GM23338 (cell line): ENCODE results near the gene MLLT10. TPM values are rescaled to one million over a fixed set of nuclear protein-coding genes. Genes with fewer than 3 reads are reported as not detected.

Experiments used
- ATAC-seq: fragments of 200-7000 bp; cut with Tn5 transposase; 3 replicates; pipeline ENCODE4 v1.9.1; 2020
- DNase-seq: peaks from one replicate; pipeline ENCODE4 v3.0.0-alpha.2; 2015; ENCODE audit warnings: low spot score
- H2AFZ ChIP-seq: fragments of 200-600 bp; sonication (generic); 2 replicates; pipeline ENCODE4 v1.8.0; 2016; ENCODE audit warnings: antibody characterized with exemption, mild to moderate bottlenecking, moderate library complexity
- H3F3A ChIP-seq: fragments of 200-600 bp; sonication (generic); replicated peaks from 2 replicates; pipeline ENCODE4 v1.8.0; 2017; ENCODE audit warnings: antibody characterized with exemption, mixed run types, low read depth
- H3K27ac ChIP-seq: fragments of 200-600 bp; sonication (generic); 2 replicates; pipeline ENCODE4 v1.6.1; 2016; ENCODE audit warnings: low read depth
- H3K27me3 ChIP-seq: fragments of 200-600 bp; sonication (generic); 2 replicates; pipeline ENCODE4 v1.8.0; 2016; ENCODE audit warnings: mild to moderate bottlenecking, mixed run types, moderate library complexity; ENCODE audit not compliant: insufficient read depth
- H3K36me3 ChIP-seq: fragments of 200-600 bp; sonication (generic); 2 replicates; pipeline ENCODE4 v1.8.0; 2016; ENCODE audit warnings: mild to moderate bottlenecking; ENCODE audit not compliant: insufficient read depth
- H3K4me1 ChIP-seq: fragments of 200-600 bp; sonication (generic); 2 replicates; pipeline ENCODE4 v1.8.0; 2016; ENCODE audit warnings: mild to moderate bottlenecking, moderate library complexity; ENCODE audit not compliant: insufficient read depth
- H3K4me2 ChIP-seq: fragments of 200-600 bp; sonication (generic); 2 replicates; pipeline ENCODE4 v1.7.1; 2017; ENCODE audit warnings: mixed run types
- H3K4me3 ChIP-seq: fragments of 200-600 bp; sonication (generic); 2 replicates; pipeline ENCODE4 v1.6.1; 2016; ENCODE audit warnings: mixed run types
- H3K79me2 ChIP-seq: fragments of 200-600 bp; sonication (generic); replicated peaks from 2 replicates; pipeline ENCODE4 v1.8.0; 2017; ENCODE audit warnings: mild to moderate bottlenecking; ENCODE audit not compliant: insufficient read depth
- H3K9me2 ChIP-seq: fragments of 200-600 bp; sonication (generic); 2 replicates; pipeline ENCODE4 v1.8.0; 2017; ENCODE audit not compliant: insufficient read depth
- H4K20me1 ChIP-seq: fragments of 200-600 bp; sonication (generic); replicated peaks from 2 replicates; pipeline ENCODE4 v1.8.0; 2017; ENCODE audit warnings: mild to moderate bottlenecking; ENCODE audit not compliant: insufficient read depth
- H3K27ac Mint-ChIP-seq: 2 replicates; pipeline ENCODE4 v1.8.0; 2020; ENCODE audit warnings: inconsistent platforms, mild to moderate bottlenecking, moderate library complexity, mixed read lengths
- H3K27me3 Mint-ChIP-seq: 3 replicates; pipeline ENCODE4 v1.8.0; 2022; ENCODE audit warnings: low read depth, mild to moderate bottlenecking, moderate library complexity, mixed read lengths, inconsistent platforms; ENCODE audit not compliant: insufficient read depth, poor library complexity
- H3K36me3 Mint-ChIP-seq: 3 replicates; pipeline ENCODE4 v1.8.0; 2021; ENCODE audit warnings: low read depth, mild to moderate bottlenecking, inconsistent platforms, moderate library complexity, mixed read lengths
- H3K4me1 Mint-ChIP-seq: 3 replicates; pipeline ENCODE4 v1.8.0; 2020; ENCODE audit warnings: mild to moderate bottlenecking, inconsistent platforms, mixed read lengths
- H3K4me3 Mint-ChIP-seq: 3 replicates; pipeline ENCODE4 v1.8.0; 2021; ENCODE audit warnings: moderate library complexity, mild to moderate bottlenecking, inconsistent platforms, mixed read lengths
- H3K9me3 Mint-ChIP-seq: 3 replicates; pipeline ENCODE4 v1.8.0; 2020; ENCODE audit warnings: moderate library complexity, mild to moderate bottlenecking, inconsistent platforms, mixed read lengths
- CREB1 ChIP-seq: fragments of 250-450 bp; sonication (Bioruptor Pico); IDR thresholded peaks from 2 replicates; pipeline ENCODE4 v1.5.0; 2020; ENCODE audit warnings: low read depth, mild to moderate bottlenecking, moderate library complexity
- CTCF ChIP-seq, 2 experiments: fragments of 200-600 bp in 1 of 2; sonication (generic) in 1 of 2; conservative IDR thresholded peaks; 2 replicates each; pipeline versions ENCODE4 v1.5.1 to v1.6.1; 2016 to 2017; ENCODE audit warnings: antibody characterized with exemption in 2 of 2, low read depth in 2 of 2, mild to moderate bottlenecking in 2 of 2, moderate library complexity in 1 of 2
- ETS1 ChIP-seq: IDR thresholded peaks from 2 replicates; pipeline ENCODE4 v1.6.1; 2016; ENCODE audit warnings: antibody characterized with exemption
- EZH2 ChIP-seq: fragments of 200-600 bp; sonication (generic); IDR thresholded peaks from one replicate; pipeline ENCODE4 v1.8.0; 2017; ENCODE audit warnings: antibody characterized with exemption, mild to moderate bottlenecking, low read depth; ENCODE audit not compliant: unreplicated experiment
- EZH2phosphoT487 ChIP-seq: fragments of 200-600 bp; sonication (generic); IDR thresholded peaks from one replicate; pipeline ENCODE4 v1.8.1; 2018; ENCODE audit warnings: antibody characterized with exemption; ENCODE audit not compliant: unreplicated experiment
- JUNB ChIP-seq: IDR thresholded peaks from one replicate; pipeline ENCODE4 v1.6.1; 2016; ENCODE audit warnings: antibody characterized with exemption; ENCODE audit not compliant: unreplicated experiment
- NANOG ChIP-seq: IDR thresholded peaks from 2 replicates; pipeline ENCODE4 v1.6.1; 2016; ENCODE audit warnings: antibody characterized with exemption, borderline replicate concordance
- POLR2AphosphoS5 ChIP-seq: IDR thresholded peaks from 2 replicates; pipeline ENCODE4 v1.6.1; 2016; ENCODE audit warnings: antibody characterized with exemption, low read depth
- REST ChIP-seq: IDR thresholded peaks from one replicate; pipeline ENCODE4 v1.6.1; 2018; ENCODE audit warnings: antibody characterized with exemption; ENCODE audit not compliant: unreplicated experiment
- STAT1 ChIP-seq: IDR thresholded peaks from one replicate; pipeline ENCODE4 v1.6.1; 2016; ENCODE audit warnings: antibody characterized with exemption; ENCODE audit not compliant: unreplicated experiment
- ZNF114 ChIP-seq: fragments of 250-450 bp; sonication (Bioruptor Pico); IDR thresholded peaks from 2 replicates; pipeline ENCODE4 v1.5.0; 2020; ENCODE audit warnings: mild to moderate bottlenecking, moderate library complexity
- ZNF331 ChIP-seq: fragments of 250-450 bp; sonication (Bioruptor Pico); IDR thresholded peaks from 2 replicates; pipeline ENCODE4 v1.5.0; 2020; ENCODE audit warnings: low read depth, mild to moderate bottlenecking, moderate library complexity
- ZNF462 ChIP-seq: fragments of 250-450 bp; sonication (Bioruptor Pico); IDR thresholded peaks from 2 replicates; pipeline ENCODE4 v1.5.0; 2020; ENCODE audit warnings: mild to moderate bottlenecking, moderate library complexity
- polyA plus RNA-seq: library from polyadenylated mRNA; unstranded; fragments of >200 nt; fragmentation: Nextera tagmentation; extraction: Ambion mirVana; gene quantifications from 2 replicates; pipeline ENCODE4 v1.2.1, GENCODE V29; 2016
- total RNA-seq: library from RNA; depleted of rRNA; stranded (reverse); fragments of >200 nt; shearing (Covaris generic); gene quantifications from 2 replicates; pipeline ENCODE4 v1.2.3, GENCODE V29; 2014

Gene MLLT10
- total and polyA plus RNA-seq, 2 experiments from 2014 or later = 28.8 to 55.4 TPM

GRCh38 chr10:21614000-21614399 lies 80.0 kb downstream of the MLLT10 start:
- Mint-ChIP-seq H3K4me3 (no peak overlapping the region), H3K27ac (no peak overlapping the region), H3K27me3 (peaks cover 3% of the 10 kb centered on the region), H3K9me3 (peaks cover 1% of the 10 kb centered on the region), H3K4me1 (peaks cover 14% of the 10 kb centered on the region), H3K36me3 (peaks cover 17% of the 10 kb centered on the region)
- ATAC-seq (peak; percentile 44), DNase-seq (peak; percentile 22)
- no peaks in the 10 kb centered on the region for H3K4me1 ChIP-seq
- H3K4me2 ChIP-seq = no peak overlapping the region
- H3K27ac ChIP-seq = 0 out of 2 replicates have a peak overlapping the region, but pooled peaks have one; percentile 9
- H3K4me3 ChIP-seq = no peak overlapping the region
- no peaks in the 10 kb centered on the region for H3F3A ChIP-seq
- peaks cover 21% of the 10 kb centered on the region for H3K79me2 ChIP-seq
- TF ChIP-seq JUNB (no peak), NANOG (no peak), REST (no peak), ETS1 (no peak), ZNF462 (CRISPR knock-in tag) (no peak), ZNF114 (CRISPR knock-in tag) (no peak), CREB1 (CRISPR knock-in tag) (no peak), EZH2 (no peak), EZH2phosphoT487 (no peak), ZNF331 (CRISPR knock-in tag) (no peak), POLR2AphosphoS5 (no peak), STAT1 (no peak), CTCF (conservative IDR thresholded peaks at IDR 0.05; ENCODE audit: low read depth in 2 of 2) (no peak)
- no peaks in the 10 kb centered on the region; the same call in 1 of the 2 replicates for H4K20me1 ChIP-seq
- H2AFZ ChIP-seq = no peak overlapping the region
- no peaks in the 10 kb centered on the region for H3K27me3 ChIP-seq
- H3K9me2 ChIP-seq = no peaks in the 10 kb centered on the region
- no peaks in the 10 kb centered on the region for H3K36me3 ChIP-seq
